Muscle layer of duodenum (tissue), 2 donors: ENCODE measurements around the gene TELO2.

Experiments
- H3K27ac ChIP-seq: one replicate; pipeline ENCODE4 v1.7.0; 2013; ENCODE audit warnings: mild to moderate bottlenecking, low read length
- H3K27me3 ChIP-seq: one replicate; pipeline ENCODE4 v1.7.0; 2013; ENCODE audit warnings: low read depth, mild to moderate bottlenecking, control low read depth, low read length
- H3K36me3 ChIP-seq, 2 donors: one replicate each; pipeline ENCODE4 v1.7.0; 2013; ENCODE audit warnings: low read length in 2 of 2, control low read depth in 1 of 2, mild to moderate bottlenecking in 1 of 2; ENCODE audit not compliant: insufficient read depth in 2 of 2, control insufficient read depth in 1 of 2
- H3K4me1 ChIP-seq, 2 donors: one replicate each; pipeline ENCODE4 v1.7.0; 2013; ENCODE audit warnings: low read length in 2 of 2, mild to moderate bottlenecking in 2 of 2, control low read depth in 1 of 2, moderate library complexity in 1 of 2; ENCODE audit not compliant: insufficient read depth in 2 of 2, control insufficient read depth in 1 of 2
- H3K4me3 ChIP-seq, 2 donors: one replicate each; pipeline ENCODE4 v1.7.0; 2013; ENCODE audit warnings: low read length in 2 of 2, low read depth in 1 of 2, mild to moderate bottlenecking in 1 of 2
- H3K9me3 ChIP-seq, 2 donors: one replicate each; pipeline ENCODE4 v1.7.0; 2013; ENCODE audit warnings: low read length in 2 of 2, control low read depth in 1 of 2, mild to moderate bottlenecking in 1 of 2; ENCODE audit not compliant: control insufficient read depth in 1 of 2
- donor health status: healthy.

Gene TELO2

GRCh38 chr16:1450218-1450617, 42.9 kb upstream of the TELO2 start:
- H3K4me1 ChIP-seq: no peaks in the 10 kb centered on the region
- no peak overlapping the region for H3K27ac ChIP-seq
- no peaks in the 10 kb centered on the region for H3K9me3 ChIP-seq
- peaks cover 6 to 97% of the 10 kb centered on the region in 2 donors for H3K36me3 ChIP-seq
- H3K4me3 ChIP-seq: no peak overlapping the region
- H3K27me3 ChIP-seq: no peaks in the 10 kb centered on the region

GRCh38 chr16:1450841-1451240, 42.3 kb upstream of the TELO2 start:
- Histone ChIP-seq H3K27me3 (no peaks in the 10 kb centered on the region), H3K36me3 (peaks cover 6 to 97% of the 10 kb centered on the region in 2 donors), H3K9me3 (no peaks in the 10 kb centered on the region), H3K27ac (no peak overlapping the region), H3K4me3 (no peak overlapping the region), H3K4me1 (no peaks in the 10 kb centered on the region)

- no peak overlapping the region for H3K4me3 ChIP-seq
- no peak overlapping the region for H3K27ac ChIP-seq
- no peaks in the 10 kb centered on the region for H3K9me3 ChIP-seq
- no peaks in the 10 kb centered on the region for H3K4me1 ChIP-seq
- peaks cover 6 to 96% of the 10 kb centered on the region in 2 donors for H3K36me3 ChIP-seq
- no peaks in the 10 kb centered on the region for H3K27me3 ChIP-seq
Measured at GRCh38 chr16:1451702-1452392, 41.3 kb upstream of the TELO2 start.

GRCh38 chr16:1452530-1452929, 40.6 kb upstream of the TELO2 start:
- Histone ChIP-seq H3K4me3 (no peak overlapping the region), H3K36me3 (peaks cover 6 to 95% of the 10 kb centered on the region in 2 donors), H3K27ac (no peak overlapping the region), H3K27me3 (no peaks in the 10 kb centered on the region), H3K9me3 (no peaks in the 10 kb centered on the region), H3K4me1 (no peaks in the 10 kb centered on the region)

GRCh38 chr16:1453316-1453715, 39.8 kb upstream of the TELO2 start:
- Histone ChIP-seq H3K9me3 (no peaks in the 10 kb centered on the region), H3K27me3 (no peaks in the 10 kb centered on the region), H3K27ac (no peak overlapping the region), H3K36me3 (peaks cover 6 to 96% of the 10 kb centered on the region in 2 donors), H3K4me3 (no peak overlapping the region), H3K4me1 (no peaks in the 10 kb centered on the region)

- no peak overlapping the region for H3K27ac ChIP-seq
- no peak overlapping the region for H3K4me3 ChIP-seq
- no peaks in the 10 kb centered on the region for H3K9me3 ChIP-seq
- peaks cover 6 to 93% of the 10 kb centered on the region in 2 donors for H3K36me3 ChIP-seq
- no peaks in the 10 kb centered on the region for H3K27me3 ChIP-seq
- no peaks in the 10 kb centered on the region for H3K4me1 ChIP-seq
Measured at GRCh38 chr16:1454561-1454960, 38.6 kb upstream of the TELO2 start.

- Histone ChIP-seq H3K36me3 (peaks cover 6 to 90% of the 10 kb centered on the region in 2 donors), H3K9me3 (no peaks in the 10 kb centered on the region), H3K27me3 (no peaks in the 10 kb centered on the region), H3K4me1 (peaks cover 0 to 2% of the 10 kb centered on the region in 2 donors), H3K4me3 (no peak overlapping the region), H3K27ac (no peak overlapping the region)
Measured at GRCh38 chr16:1455190-1456171, 37.7 kb upstream of the TELO2 start.

- no peak overlapping the region for H3K27ac ChIP-seq
- no peak overlapping the region for H3K4me3 ChIP-seq
- no peaks in the 10 kb centered on the region for H3K9me3 ChIP-seq
- peaks cover 0 to 7% of the 10 kb centered on the region in 2 donors for H3K4me1 ChIP-seq
- H3K27me3 ChIP-seq: no peaks in the 10 kb centered on the region
- H3K36me3 ChIP-seq: peaks cover 6 to 85% of the 10 kb centered on the region in 2 donors
Measured at GRCh38 chr16:1456951-1457350, 36.2 kb upstream of the TELO2 start.

- Histone ChIP-seq H3K27me3 (no peaks in the 10 kb centered on the region), H3K9me3 (no peaks in the 10 kb centered on the region), H3K4me3 (no peak overlapping the region), H3K4me1 (peaks cover 0 to 7% of the 10 kb centered on the region in 2 donors), H3K27ac (no peak overlapping the region), H3K36me3 (peaks cover 6 to 80% of the 10 kb centered on the region in 2 donors)
Measured at GRCh38 chr16:1457489-1458245, 35.5 kb upstream of the TELO2 start.

- no peaks in the 10 kb centered on the region for H3K27me3 ChIP-seq
- no peaks in the 10 kb centered on the region for H3K9me3 ChIP-seq
- no peak overlapping the region for H3K4me3 ChIP-seq
- no peak overlapping the region for H3K27ac ChIP-seq
- H3K4me1 ChIP-seq: peaks cover 0 to 7% of the 10 kb centered on the region in 2 donors
- peaks cover 5 to 79% of the 10 kb centered on the region in 2 donors for H3K36me3 ChIP-seq
Measured at GRCh38 chr16:1458336-1458976, 34.7 kb upstream of the TELO2 start.
